ENCODE results near the gene OPCML. TPM values are rescaled to one million over a fixed set of nuclear protein-coding genes. Genes with fewer than 3 reads are reported as not detected.

The OPCML gene
- total RNA-seq, 3 donors from 2014 or later (not counting 1 experiment from before 2014, with no cell fraction given), result not detected

DNA sequence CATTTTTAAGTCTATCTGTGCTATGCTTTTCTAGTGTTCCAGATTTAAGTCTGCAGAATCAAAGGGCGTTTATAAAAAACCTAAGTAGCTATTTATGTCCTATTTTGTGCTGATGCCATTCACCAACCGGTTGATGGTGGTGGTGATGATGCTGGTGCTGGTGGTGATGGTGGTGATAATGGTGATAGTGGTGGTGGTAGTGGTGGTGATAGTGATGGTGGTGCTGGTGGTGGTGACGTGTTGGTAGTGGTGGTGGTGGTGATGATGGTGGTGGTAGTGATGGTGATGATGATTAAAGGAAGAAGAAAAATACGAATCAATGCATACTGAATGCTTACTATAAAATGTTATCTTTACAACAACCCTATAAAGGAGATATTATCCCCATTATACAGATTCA is 178.2 kb downstream of the OPCML start:
- Histone ChIP-seq H3K4me3 (ENCODE audit: low read length) (no peak overlapping the region), H3K27me3 (ENCODE audit: control insufficient read depth, insufficient read depth, low read length) (no peaks in the 10 kb centered on the region), H3K4me1 (ENCODE audit: control insufficient read depth, insufficient read depth, low read length) (no peaks in the 10 kb centered on the region), H3K9me3 (ENCODE audit: control insufficient read depth, insufficient read depth, low read length) (no peaks in the 10 kb centered on the region), H3K36me3 (ENCODE audit: control insufficient read depth, insufficient read depth, low read length) (no peaks in the 10 kb centered on the region), H3K27ac (ENCODE audit: low read length) (no peak overlapping the region)
- H3K4me3 Mint-ChIP-seq, result no peak overlapping the region
- TF ChIP-seq, protein P1, sequence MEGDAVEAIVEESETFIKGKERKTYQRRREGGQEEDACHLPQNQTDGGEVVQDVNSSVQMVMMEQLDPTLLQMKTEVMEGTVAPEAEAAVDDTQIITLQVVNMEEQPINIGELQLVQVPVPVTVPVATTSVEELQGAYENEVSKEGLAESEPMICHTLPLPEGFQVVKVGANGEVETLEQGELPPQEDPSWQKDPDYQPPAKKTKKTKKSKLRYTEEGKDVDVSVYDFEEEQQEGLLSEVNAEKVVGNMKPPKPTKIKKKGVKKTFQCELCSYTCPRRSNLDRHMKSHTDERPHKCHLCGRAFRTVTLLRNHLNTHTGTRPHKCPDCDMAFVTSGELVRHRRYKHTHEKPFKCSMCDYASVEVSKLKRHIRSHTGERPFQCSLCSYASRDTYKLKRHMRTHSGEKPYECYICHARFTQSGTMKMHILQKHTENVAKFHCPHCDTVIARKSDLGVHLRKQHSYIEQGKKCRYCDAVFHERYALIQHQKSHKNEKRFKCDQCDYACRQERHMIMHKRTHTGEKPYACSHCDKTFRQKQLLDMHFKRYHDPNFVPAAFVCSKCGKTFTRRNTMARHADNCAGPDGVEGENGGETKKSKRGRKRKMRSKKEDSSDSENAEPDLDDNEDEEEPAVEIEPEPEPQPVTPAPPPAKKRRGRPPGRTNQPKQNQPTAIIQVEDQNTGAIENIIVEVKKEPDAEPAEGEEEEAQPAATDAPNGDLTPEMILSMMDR (IDR thresholded peaks at IDR 0.05), result no peak
- H3K9me3 Mint-ChIP-seq, result peaks cover 3 to 12% of the 10 kb centered on the region in 2 donors
- intact Hi-C loops (cut with micrococcal nuclease), result no loop called here
- 70% methylated on average over 2 of the region's 4 CpGs for WGBS (ENCODE audit: insufficient coverage)
- DNase-seq (no peak), ATAC-seq (no peak)
- H3K27me3 Mint-ChIP-seq (ENCODE audit: low read depth in 2 of 2), result no peaks in the 10 kb centered on the region
- no peaks in the 10 kb centered on the region for H3K36me3 Mint-ChIP-seq
- H3K27ac Mint-ChIP-seq, result no peak overlapping the region
- H3K4me1 Mint-ChIP-seq, result no peaks in the 10 kb centered on the region

DNA sequence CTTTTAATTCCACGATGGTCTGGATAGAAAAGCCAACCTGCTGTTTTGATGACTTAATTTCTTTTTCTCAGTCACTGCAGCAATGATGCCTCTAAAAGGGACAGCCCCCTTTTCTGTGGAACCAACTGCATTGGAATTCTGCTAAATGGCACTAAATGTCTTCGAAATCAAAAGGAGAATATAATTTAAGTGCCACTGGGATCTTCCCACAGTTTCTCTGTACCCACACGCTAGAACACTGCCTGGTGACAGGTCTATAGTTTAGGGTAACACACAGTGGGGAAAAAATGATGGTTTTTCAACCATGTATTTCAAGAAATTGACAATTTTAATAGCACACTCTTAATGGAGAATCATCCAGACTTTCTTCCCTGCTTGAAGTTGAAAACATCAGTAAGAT is 182.3 kb downstream of the OPCML start:
- H3K4me1 ChIP-seq (ENCODE audit: control insufficient read depth, insufficient read depth, low read length), result no peaks in the 10 kb centered on the region
- Mint-ChIP-seq H3K9me3 (peaks cover 3 to 7% of the 10 kb centered on the region in 2 donors), H3K36me3 (no peaks in the 10 kb centered on the region), H3K4me3 (no peak overlapping the region), H3K4me1 (no peaks in the 10 kb centered on the region), H3K27me3 (ENCODE audit: low read depth in 2 of 2) (peaks cover 0 to 2% of the 10 kb centered on the region in 2 donors), H3K27ac (no peak overlapping the region)
- H3K27me3 ChIP-seq (ENCODE audit: control insufficient read depth, insufficient read depth, low read length), result no peaks in the 10 kb centered on the region
- WGBS (ENCODE audit: insufficient coverage), result 66% methylated on average over 3 of the region's 3 CpGs
- no peak for DNase-seq
- TF ChIP-seq, protein P1 (IDR thresholded peaks at IDR 0.05), result no peak
- no peak overlapping the region for H3K27ac ChIP-seq (ENCODE audit: low read length)
- no peak overlapping the region for H3K4me3 ChIP-seq (ENCODE audit: low read length)
- intact Hi-C loops (cut with micrococcal nuclease), result no loop called here
- H3K9me3 ChIP-seq (ENCODE audit: control insufficient read depth, insufficient read depth, low read length), result no peaks in the 10 kb centered on the region
- ATAC-seq, result no peak
- H3K36me3 ChIP-seq (ENCODE audit: control insufficient read depth, insufficient read depth, low read length), result no peaks in the 10 kb centered on the region

GRCh38 chr11:133347988-133348387 is 184.3 kb downstream of the OPCML start:
- no peak overlapping the region for H3K27ac Mint-ChIP-seq
- no peaks in the 10 kb centered on the region for H3K4me1 Mint-ChIP-seq
- Histone ChIP-seq H3K4me3 (ENCODE audit: low read length) (no peak overlapping the region), H3K36me3 (ENCODE audit: control insufficient read depth, insufficient read depth, low read length) (no peaks in the 10 kb centered on the region), H3K27me3 (ENCODE audit: control insufficient read depth, insufficient read depth, low read length) (no peaks in the 10 kb centered on the region), H3K9me3 (ENCODE audit: control insufficient read depth, insufficient read depth, low read length) (no peaks in the 10 kb centered on the region), H3K27ac (ENCODE audit: low read length) (no peak overlapping the region), H3K4me1 (ENCODE audit: control insufficient read depth, insufficient read depth, low read length) (no peaks in the 10 kb centered on the region)
- H3K4me3 Mint-ChIP-seq, result no peak overlapping the region
- no peak for DNase-seq
- WGBS (ENCODE audit: insufficient coverage), result 75% methylated on average over 4 of the region's 5 CpGs
- peaks cover 3 to 7% of the 10 kb centered on the region in 2 donors for H3K9me3 Mint-ChIP-seq
- ATAC-seq, result no peak
- intact Hi-C loops (cut with micrococcal nuclease), result no loop called here
- H3K27me3 Mint-ChIP-seq (ENCODE audit: low read depth in 2 of 2), result peaks cover 0 to 2% of the 10 kb centered on the region in 2 donors
- H3K36me3 Mint-ChIP-seq, result no peaks in the 10 kb centered on the region
- TF ChIP-seq, protein P1 (IDR thresholded peaks at IDR 0.05), result no peak

GRCh38 chr11:133346137-133346536 is 186.2 kb downstream of the OPCML start:
- Mint-ChIP-seq H3K27me3 (ENCODE audit: low read depth in 2 of 2) (peaks cover 0 to 2% of the 10 kb centered on the region in 2 donors), H3K4me1 (no peaks in the 10 kb centered on the region), H3K36me3 (no peaks in the 10 kb centered on the region), H3K9me3 (peaks cover 3% of the 10 kb centered on the region in 2 donors), H3K4me3 (no peak overlapping the region), H3K27ac (no peak overlapping the region)
- no peak for DNase-seq
- WGBS (ENCODE audit: insufficient coverage), result 90% methylated on average over 5 of the region's 5 CpGs
- no peaks in the 10 kb centered on the region for H3K36me3 ChIP-seq (ENCODE audit: control insufficient read depth, insufficient read depth, low read length)
- no peaks in the 10 kb centered on the region for H3K27me3 ChIP-seq (ENCODE audit: control insufficient read depth, insufficient read depth, low read length)
- H3K4me1 ChIP-seq (ENCODE audit: control insufficient read depth, insufficient read depth, low read length), result no peaks in the 10 kb centered on the region
- H3K4me3 ChIP-seq (ENCODE audit: low read length), result no peak overlapping the region
- ATAC-seq, result no peak
- TF ChIP-seq, protein P1 (IDR thresholded peaks at IDR 0.05), result no peak
- intact Hi-C loops (cut with micrococcal nuclease), result no loop called here
- H3K27ac ChIP-seq (ENCODE audit: low read length), result no peak overlapping the region
- H3K9me3 ChIP-seq (ENCODE audit: control insufficient read depth, insufficient read depth, low read length), result no peaks in the 10 kb centered on the region

All from natural killer cell (primary cell).